ENCODE measurements around the gene ZBTB20. TPM values are rescaled to one million over a fixed set of nuclear protein-coding genes. Genes with fewer than 3 reads are reported as not detected.

ZBTB20 gene
- polyA plus RNA-seq, 3 donors, result 1.3 to 3.2 (median 2.0) TPM

DNA sequence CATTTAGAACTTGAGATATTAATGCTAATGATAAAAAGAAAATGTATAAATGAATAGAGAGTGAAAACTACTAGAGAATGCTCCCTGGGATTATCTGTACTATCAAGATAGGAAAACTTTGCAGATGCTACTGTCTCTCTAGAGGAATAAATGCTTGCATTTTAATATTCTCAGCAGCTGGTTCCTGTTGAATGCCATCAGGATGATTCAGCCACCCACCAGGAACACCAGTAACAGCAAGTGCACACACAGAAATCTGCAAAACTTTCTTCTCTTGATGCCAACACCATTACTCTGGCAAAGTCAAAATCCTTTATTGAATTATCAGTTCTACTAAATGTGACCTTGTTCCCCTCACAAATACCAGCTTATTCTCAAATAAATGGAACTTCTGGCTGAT, 704.8 kb downstream of the ZBTB20 start:
- Histone ChIP-seq H3K27me3 (ENCODE audit: control insufficient read depth in 2 of 2, insufficient read depth in 2 of 2, low read length in 2 of 2) (no peaks in the 10 kb centered on the region), H3K79me2 (ENCODE audit: insufficient read depth, low read length) (no peaks in the 10 kb centered on the region), H3K4me1 (ENCODE audit: control insufficient read depth in 1 of 2, insufficient read depth in 2 of 2, low read length in 2 of 2) (no peaks in the 10 kb centered on the region), H2AFZ (ENCODE audit: insufficient read depth, low read depth, low read length, poor library complexity, severe bottlenecking) (no peak overlapping the region), H3K4me2 (replicated peaks; ENCODE audit: extremely low read depth, low read length, poor library complexity, severe bottlenecking) (no peak overlapping the region), H3K36me3 (replicated peaks in 1 of 2; ENCODE audit: control insufficient read depth in 1 of 2, insufficient read depth in 2 of 2, low read length in 2 of 2) (no peaks in the 10 kb centered on the region), H4K20me1 (ENCODE audit: insufficient read depth, low read length) (no peaks in the 10 kb centered on the region), H3K27ac (ENCODE audit: low read depth in 1 of 2, low read length in 2 of 2) (no peak overlapping the region), H3K4me3 (replicated peaks in 1 of 3; ENCODE audit: low read depth in 2 of 3, low read length in 3 of 3) (no peak overlapping the region), H3K9ac (ENCODE audit: insufficient read depth, low read length, poor library complexity, severe bottlenecking) (no peak overlapping the region), H3K9me3 (replicated peaks in 1 of 2; ENCODE audit: control insufficient read depth in 1 of 2, insufficient read depth in 1 of 2, low read length in 2 of 2) (no peaks in the 10 kb centered on the region)
- TF ChIP-seq, protein P1, sequence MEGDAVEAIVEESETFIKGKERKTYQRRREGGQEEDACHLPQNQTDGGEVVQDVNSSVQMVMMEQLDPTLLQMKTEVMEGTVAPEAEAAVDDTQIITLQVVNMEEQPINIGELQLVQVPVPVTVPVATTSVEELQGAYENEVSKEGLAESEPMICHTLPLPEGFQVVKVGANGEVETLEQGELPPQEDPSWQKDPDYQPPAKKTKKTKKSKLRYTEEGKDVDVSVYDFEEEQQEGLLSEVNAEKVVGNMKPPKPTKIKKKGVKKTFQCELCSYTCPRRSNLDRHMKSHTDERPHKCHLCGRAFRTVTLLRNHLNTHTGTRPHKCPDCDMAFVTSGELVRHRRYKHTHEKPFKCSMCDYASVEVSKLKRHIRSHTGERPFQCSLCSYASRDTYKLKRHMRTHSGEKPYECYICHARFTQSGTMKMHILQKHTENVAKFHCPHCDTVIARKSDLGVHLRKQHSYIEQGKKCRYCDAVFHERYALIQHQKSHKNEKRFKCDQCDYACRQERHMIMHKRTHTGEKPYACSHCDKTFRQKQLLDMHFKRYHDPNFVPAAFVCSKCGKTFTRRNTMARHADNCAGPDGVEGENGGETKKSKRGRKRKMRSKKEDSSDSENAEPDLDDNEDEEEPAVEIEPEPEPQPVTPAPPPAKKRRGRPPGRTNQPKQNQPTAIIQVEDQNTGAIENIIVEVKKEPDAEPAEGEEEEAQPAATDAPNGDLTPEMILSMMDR (IDR thresholded peaks at IDR 0.05), result no peak
- Mint-ChIP-seq H3K9me3 (no peaks in the 10 kb centered on the region), H3K27ac (no peak overlapping the region), H3K27me3 (ENCODE audit: low read depth in 3 of 3) (no peaks in the 10 kb centered on the region), H3K4me3 (no peak overlapping the region), H3K4me1 (no peaks in the 10 kb centered on the region), H3K36me3 (no peaks in the 10 kb centered on the region)
- DNase-seq, result no peak
- intact Hi-C loops (cut with micrococcal nuclease), result no loop called here

DNA sequence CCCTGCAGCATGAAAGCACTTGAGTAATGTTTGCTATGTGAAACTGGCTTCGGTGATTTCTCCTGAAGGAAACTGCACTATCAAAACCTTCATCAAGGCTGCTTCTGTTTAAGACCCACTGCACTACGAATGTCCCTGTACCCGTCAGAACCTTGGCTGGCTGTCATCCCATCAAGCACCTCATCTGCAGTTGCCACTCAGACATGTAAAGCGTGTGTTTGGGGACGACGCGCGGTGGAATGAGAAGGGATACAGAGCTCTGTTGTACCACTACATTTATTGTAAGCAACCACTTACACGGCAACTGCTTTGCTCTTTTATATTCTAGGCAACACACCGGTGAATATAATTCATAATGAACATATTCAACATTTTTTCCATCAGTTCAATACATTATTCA, 705.7 kb downstream of the ZBTB20 start:
- H3K9me3 ChIP-seq (replicated peaks in 1 of 2; ENCODE audit: control insufficient read depth in 1 of 2, insufficient read depth in 1 of 2, low read length in 2 of 2), result no peaks in the 10 kb centered on the region

More for the DNA sequence above, 705.7 kb downstream of the ZBTB20 start:
- H3K36me3 Mint-ChIP-seq, result no peaks in the 10 kb centered on the region
- H3K4me1 ChIP-seq (ENCODE audit: control insufficient read depth in 1 of 2, insufficient read depth in 2 of 2, low read length in 2 of 2), result no peaks in the 10 kb centered on the region
- no peak overlapping the region for H3K27ac Mint-ChIP-seq
- H3K4me3 ChIP-seq (replicated peaks in 1 of 3; ENCODE audit: low read depth in 2 of 3, low read length in 3 of 3), result no peak overlapping the region
- no peaks in the 10 kb centered on the region for H3K27me3 ChIP-seq (ENCODE audit: control insufficient read depth in 2 of 2, insufficient read depth in 2 of 2, low read length in 2 of 2)
- H3K4me2 ChIP-seq (replicated peaks; ENCODE audit: extremely low read depth, low read length, poor library complexity, severe bottlenecking), result no peak overlapping the region
- H3K36me3 ChIP-seq (replicated peaks in 1 of 2; ENCODE audit: control insufficient read depth in 1 of 2, insufficient read depth in 2 of 2, low read length in 2 of 2), result no peaks in the 10 kb centered on the region
- H3K4me1 Mint-ChIP-seq, result no peaks in the 10 kb centered on the region
- intact Hi-C loops (cut with micrococcal nuclease), result no loop called here
- H4K20me1 ChIP-seq (ENCODE audit: insufficient read depth, low read length), result no peaks in the 10 kb centered on the region
- H3K27me3 Mint-ChIP-seq (ENCODE audit: low read depth in 3 of 3), result no peaks in the 10 kb centered on the region
- no peaks in the 10 kb centered on the region for H3K9me3 Mint-ChIP-seq
- no peak overlapping the region for H2AFZ ChIP-seq (ENCODE audit: insufficient read depth, low read depth, low read length, poor library complexity, severe bottlenecking)
- WGBS (ENCODE audit: insufficient coverage), result 100% methylated on average over 3 of the region's 10 CpGs
- H3K4me3 Mint-ChIP-seq, result no peak overlapping the region
- DNase-seq, result no peak
- TF ChIP-seq, protein P1 (IDR thresholded peaks at IDR 0.05), result no peak
- no peak overlapping the region for H3K9ac ChIP-seq (ENCODE audit: insufficient read depth, low read length, poor library complexity, severe bottlenecking)
- H3K27ac ChIP-seq (ENCODE audit: low read depth in 1 of 2, low read length in 2 of 2), result no peak overlapping the region
- H3K79me2 ChIP-seq (ENCODE audit: insufficient read depth, low read length), result no peaks in the 10 kb centered on the region

Data from CD14-positive monocyte (primary cell).